Inferior parietal cortex (tissue), 1 donor: Measurements from ENCODE around the gene TEX2.
A peak's percentile ranks its signal among the peaks of the same experiment; 100 is the strongest.
"Not testable (repeated sequence)": the region's sequence is repeated elsewhere in the genome, so short reads cannot be mapped to it uniquely, and the experiment has no call there.

ENCODE experiments used
- DNase-seq: peaks from one replicate; pipeline ENCODE4 v3.0.0-alpha.2; 2016; ENCODE audit errors: extremely low spot score

The TEX2 gene

GRCh38 chr17:64183815-64184214, 79.2 kb downstream of the TEX2 start:
- no peak for DNase-seq

GRCh38 chr17:64182325-64183012, 80.6 kb downstream of the TEX2 start:
- DNase-seq = no peak

GRCh38 chr17:64180089-64181073, 82.7 kb downstream of the TEX2 start:
- no peak for DNase-seq

- not testable (repeated sequence) for DNase-seq
Measured at GRCh38 chr17:64179024-64179423, 84.0 kb downstream of the TEX2 start.

GRCh38 chr17:64178011-64178825, 84.8 kb downstream of the TEX2 start:
- DNase-seq = no peak

GRCh38 chr17:64177311-64178010, 85.6 kb downstream of the TEX2 start:
- DNase-seq = no peak

GRCh38 chr17:64176556-64176955, 86.5 kb downstream of the TEX2 start:
- no peak for DNase-seq

GRCh38 chr17:64174686-64175456, 88.2 kb downstream of the TEX2 start:
- DNase-seq = peak; percentile 65

- no peak for DNase-seq
Measured at GRCh38 chr17:64173646-64174045, 89.4 kb downstream of the TEX2 start.

- DNase-seq = no peak
Measured at GRCh38 chr17:64172510-64172909, 90.5 kb downstream of the TEX2 start.

- DNase-seq = no peak
Measured at GRCh38 chr17:64171041-64171440, 92.0 kb downstream of the TEX2 start.

- no peak for DNase-seq
Measured at GRCh38 chr17:64170286-64170685, 92.8 kb downstream of the TEX2 start.

- DNase-seq = not testable (repeated sequence)
Measured at GRCh38 chr17:64167666-64168065, 95.4 kb downstream of the TEX2 start.

GRCh38 chr17:64166876-64167275, 96.2 kb downstream of the TEX2 start:
- DNase-seq = no peak

- no peak for DNase-seq
Measured at GRCh38 chr17:64165347-64165746, 97.7 kb downstream of the TEX2 start.

GRCh38 chr17:64164596-64165285, 98.3 kb downstream of the TEX2 start:
- DNase-seq = no peak

GRCh38 chr17:64163468-64163867, 99.6 kb downstream of the TEX2 start:
- DNase-seq = no peak

- DNase-seq = no peak
Measured at GRCh38 chr17:64162554-64162953, 100.5 kb downstream of the TEX2 start.

GRCh38 chr17:64161380-64162176, 101.5 kb downstream of the TEX2 start:
- DNase-seq = no peak
